Transverse colon (tissue), 4 donors: Measurements from ENCODE around the gene PRKG1. TPM values are rescaled to one million over a fixed set of nuclear protein-coding genes. Genes with fewer than 3 reads are reported as not detected.
"Not testable (repeated sequence)": the region's sequence is repeated elsewhere in the genome, so short reads cannot be mapped to it uniquely, and the experiment has no call there.

Experiments
- DNase-seq: peaks from one replicate; pipeline ENCODE4 v3.0.0-alpha.2; 2019
- H3K27ac ChIP-seq, 4 donors: fragments of 200-600 bp; sonication (generic); 2 replicates each; pipeline ENCODE4 v1.5.1; 2016 to 2018; ENCODE audit warnings: inconsistent platforms in 4 of 4
- H3K27me3 ChIP-seq: fragments of 200-600 bp; sonication (generic); 2 replicates; pipeline ENCODE4 v1.5.1; 2017; ENCODE audit warnings: inconsistent platforms
- H3K36me3 ChIP-seq, 4 donors: fragments of 200-600 bp; sonication (generic); 2 replicates each; pipeline ENCODE4 v1.5.1; 2017 to 2019; ENCODE audit warnings: inconsistent platforms in 4 of 4
- H3K4me1 ChIP-seq, 4 donors: fragments of 200-600 bp; sonication (generic); 2 replicates each; pipeline ENCODE4 v1.5.1; 2017 to 2020; ENCODE audit warnings: inconsistent platforms in 4 of 4
- H3K4me3 ChIP-seq, 4 donors: fragments of 200-600 bp; sonication (generic); 1 replicate in 1 of 4; 2 replicates in 3 of 4; pipeline versions ENCODE4 v1.5.1 to v1.6.1; 2017 to 2019; ENCODE audit warnings: inconsistent platforms in 4 of 4
- H3K9me3 ChIP-seq, 2 donors: fragments of 200-600 bp; sonication (generic); 2 replicates each; pipeline ENCODE4 v1.5.1; 2017 to 2019; ENCODE audit warnings: inconsistent platforms in 2 of 2
- EP300 ChIP-seq: sonication (generic); formaldehyde crosslinking; IDR thresholded peaks from one replicate; pipeline ENCODE4 v1.6.1; 2017; ENCODE audit warnings: antibody characterized with exemption, low read depth
- POLR2A ChIP-seq: fragments of 450-650 bp; IDR thresholded peaks from one replicate; pipeline ENCODE4 v1.6.1; 2016; ENCODE audit warnings: antibody characterized with exemption, mild to moderate bottlenecking, moderate library complexity
- POLR2AphosphoS5 ChIP-seq, 3 donors: sonication (generic); formaldehyde crosslinking; IDR thresholded peaks; one replicate each; pipeline ENCODE4 v1.6.1; 2016; ENCODE audit warnings: antibody characterized with exemption in 3 of 3
- WGBS, 2 donors: methylation state at CpG; one replicate each; pipeline ENCODE4 v1.1.5; 2018; ENCODE audit warnings: low coverage in 1 of 2; 5-methylcytosine and 5-hydroxymethylcytosine counted together
- in situ Hi-C, 4 donors: fragments of 200-750 bp; cut with MboI; loops; one replicate each; pipeline versions ENCODE4 v1.15.0 to v1.15.1; 2017; ENCODE audit warnings: low sequenced_read_pairs in 3 of 4, low pct_ligation_motif_present in 1 of 4, low pct_unique_long_range_greater_than_20kb in 1 of 4
- intact Hi-C: fragments of 100-400 bp; cut with DNase I; formaldehyde crosslinking; loops from one replicate; pipeline ENCODE4 v1.15.1; 2023; ENCODE audit warnings: low total_unique reads
- total RNA-seq, 4 donors: library from RNA; depleted of rRNA; stranded (reverse); fragments of >200 nt; gene quantifications; one replicate each; pipeline ENCODE4 v1.1.0, GENCODE V29; 2016
- TF ChIP-seq, protein P1 (sequence below), 5 experiments: fragments of 200-600 bp in 3 of 5; fragments of 450-650 bp in 2 of 5; sonication (generic) in 3 of 5; IDR thresholded peaks; 1 replicate in 2 of 5; 2 replicates in 3 of 5; pipeline ENCODE4 v1.5.1; 2016 to 2017; ENCODE audit warnings: antibody characterized with exemption in 5 of 5, inconsistent platforms in 3 of 5, mild to moderate bottlenecking in 2 of 5, moderate library complexity in 1 of 5

The PRKG1 gene
- total RNA-seq, 4 donors from 2014 or later = 17.6 to 30.6 (median 26.9) TPM

DNA sequence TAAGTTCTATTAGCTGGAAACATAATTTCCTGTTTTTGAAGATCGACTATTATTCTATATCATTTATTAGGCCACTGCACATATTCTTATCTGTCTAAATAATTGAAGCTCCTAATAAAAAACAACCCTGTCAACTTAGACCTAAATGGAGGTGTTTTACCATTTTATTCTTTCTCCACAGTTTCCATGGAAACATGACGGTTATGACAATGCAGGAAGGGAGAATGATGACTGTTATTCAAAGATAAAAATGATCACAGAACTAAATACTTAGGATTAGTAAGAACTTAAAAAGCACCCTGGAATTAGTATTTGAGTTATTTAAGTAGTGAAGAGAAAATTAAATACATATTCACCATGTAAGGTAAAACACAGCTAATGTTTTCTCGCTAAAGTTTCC is 1119.9 kb downstream of the PRKG1 start:
- H3K27ac ChIP-seq = no peak overlapping the region
- intact Hi-C loops = no loop called here
- in situ Hi-C loops = no loop called here
- no peak for DNase-seq
- H3K9me3 ChIP-seq = no peaks in the 10 kb centered on the region
- TF ChIP-seq POLR2AphosphoS5 (IDR thresholded peaks at IDR 0.05) = no peak
- no peak for TF ChIP-seq EP300
- TF ChIP-seq, protein P1, sequence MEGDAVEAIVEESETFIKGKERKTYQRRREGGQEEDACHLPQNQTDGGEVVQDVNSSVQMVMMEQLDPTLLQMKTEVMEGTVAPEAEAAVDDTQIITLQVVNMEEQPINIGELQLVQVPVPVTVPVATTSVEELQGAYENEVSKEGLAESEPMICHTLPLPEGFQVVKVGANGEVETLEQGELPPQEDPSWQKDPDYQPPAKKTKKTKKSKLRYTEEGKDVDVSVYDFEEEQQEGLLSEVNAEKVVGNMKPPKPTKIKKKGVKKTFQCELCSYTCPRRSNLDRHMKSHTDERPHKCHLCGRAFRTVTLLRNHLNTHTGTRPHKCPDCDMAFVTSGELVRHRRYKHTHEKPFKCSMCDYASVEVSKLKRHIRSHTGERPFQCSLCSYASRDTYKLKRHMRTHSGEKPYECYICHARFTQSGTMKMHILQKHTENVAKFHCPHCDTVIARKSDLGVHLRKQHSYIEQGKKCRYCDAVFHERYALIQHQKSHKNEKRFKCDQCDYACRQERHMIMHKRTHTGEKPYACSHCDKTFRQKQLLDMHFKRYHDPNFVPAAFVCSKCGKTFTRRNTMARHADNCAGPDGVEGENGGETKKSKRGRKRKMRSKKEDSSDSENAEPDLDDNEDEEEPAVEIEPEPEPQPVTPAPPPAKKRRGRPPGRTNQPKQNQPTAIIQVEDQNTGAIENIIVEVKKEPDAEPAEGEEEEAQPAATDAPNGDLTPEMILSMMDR (IDR thresholded peaks at IDR 0.05) = no peak
- no peak for TF ChIP-seq POLR2A
- WGBS, 2 donors = 88 to 93% methylated on average over 3 of the region's 3 CpGs
- H3K4me1 ChIP-seq = no peaks in the 10 kb centered on the region
- no peaks in the 10 kb centered on the region for H3K27me3 ChIP-seq
- no peak overlapping the region for H3K4me3 ChIP-seq
- H3K36me3 ChIP-seq = no peaks in the 10 kb centered on the region

- Histone ChIP-seq H3K9me3 (no peaks in the 10 kb centered on the region), H3K27ac (no peak overlapping the region), H3K4me3 (no peak overlapping the region), H3K36me3 (no peaks in the 10 kb centered on the region), H3K27me3 (no peaks in the 10 kb centered on the region), H3K4me1 (no peaks in the 10 kb centered on the region)
- no peak for DNase-seq
- intact Hi-C loops = no loop called here
- in situ Hi-C loops = no loop called here
- TF ChIP-seq EP300 (no peak), POLR2AphosphoS5 (IDR thresholded peaks at IDR 0.05) (no peak), POLR2A (no peak)
- TF ChIP-seq, protein P1 (IDR thresholded peaks at IDR 0.05) = no peak
Observed at GRCh38 chr10:52194716-52195115, 1120.4 kb downstream of the PRKG1 start.

DNA sequence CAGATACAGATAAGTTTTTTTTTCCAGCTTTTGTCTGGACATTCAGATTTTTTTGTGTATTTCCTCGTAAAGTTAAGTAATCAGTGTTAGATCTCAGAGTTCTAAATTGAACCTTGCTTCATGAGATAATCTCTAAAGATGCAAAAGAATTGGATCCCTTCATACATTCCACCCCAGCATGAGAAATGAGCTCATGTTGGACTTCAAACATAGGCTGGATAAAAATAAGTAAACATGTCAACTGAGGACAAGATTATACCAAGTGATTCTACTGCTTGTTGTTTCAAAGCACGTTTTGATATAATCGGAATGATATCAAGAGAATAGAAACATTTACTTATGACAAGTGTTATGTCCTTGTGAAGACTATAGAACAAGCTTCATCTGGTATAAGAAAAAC is 1122.8 kb downstream of the PRKG1 start:
- Histone ChIP-seq H3K4me3 (no peak overlapping the region), H3K27me3 (no peaks in the 10 kb centered on the region), H3K9me3 (no peaks in the 10 kb centered on the region), H3K36me3 (no peaks in the 10 kb centered on the region), H3K4me1 (no peaks in the 10 kb centered on the region), H3K27ac (no peak overlapping the region)
- no peak for DNase-seq
- in situ Hi-C loops = no loop called here
- intact Hi-C loops = no loop called here
- TF ChIP-seq POLR2AphosphoS5 (IDR thresholded peaks at IDR 0.05) (no peak), EP300 (no peak), POLR2A (no peak)
- TF ChIP-seq, protein P1 (IDR thresholded peaks at IDR 0.05) = no peak
- 59 to 65% methylated on average over 3 of the region's 3 CpGs for WGBS, 2 donors

DNA sequence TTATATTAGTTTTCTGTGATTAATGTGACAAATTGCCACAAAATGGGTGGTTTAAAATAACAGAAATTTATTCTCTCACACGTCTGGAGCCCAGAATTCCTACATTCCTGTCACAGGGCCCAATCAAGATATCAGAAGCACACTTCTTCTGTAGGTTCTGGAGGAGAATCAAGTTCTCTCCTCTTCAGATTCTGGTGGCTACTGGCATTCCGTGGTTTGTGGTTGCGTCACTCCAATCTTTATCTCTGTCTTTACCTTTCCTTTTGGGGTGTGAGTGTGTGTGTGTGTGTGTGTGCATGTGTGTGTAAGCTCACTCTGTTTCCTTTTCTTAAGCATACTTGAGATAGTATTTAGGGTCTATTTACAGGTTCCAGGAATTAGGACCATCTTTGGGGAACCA is 1124.3 kb downstream of the PRKG1 start:
- Histone ChIP-seq H3K9me3 (no peaks in the 10 kb centered on the region), H3K4me3 (no peak overlapping the region), H3K4me1 (no peaks in the 10 kb centered on the region), H3K27me3 (no peaks in the 10 kb centered on the region), H3K36me3 (no peaks in the 10 kb centered on the region), H3K27ac (no peak overlapping the region)
- intact Hi-C loops (no loop called here), in situ Hi-C loops (no loop called here)
- TF ChIP-seq POLR2AphosphoS5 (IDR thresholded peaks at IDR 0.05) = no peak
- TF ChIP-seq, protein P1 (IDR thresholded peaks at IDR 0.05) = no peak
- no peak for TF ChIP-seq POLR2A
- TF ChIP-seq EP300 = no peak
- DNase-seq = no peak
- 65 to 81% methylated on average over 3 of the region's 3 CpGs for WGBS, 2 donors

DNA sequence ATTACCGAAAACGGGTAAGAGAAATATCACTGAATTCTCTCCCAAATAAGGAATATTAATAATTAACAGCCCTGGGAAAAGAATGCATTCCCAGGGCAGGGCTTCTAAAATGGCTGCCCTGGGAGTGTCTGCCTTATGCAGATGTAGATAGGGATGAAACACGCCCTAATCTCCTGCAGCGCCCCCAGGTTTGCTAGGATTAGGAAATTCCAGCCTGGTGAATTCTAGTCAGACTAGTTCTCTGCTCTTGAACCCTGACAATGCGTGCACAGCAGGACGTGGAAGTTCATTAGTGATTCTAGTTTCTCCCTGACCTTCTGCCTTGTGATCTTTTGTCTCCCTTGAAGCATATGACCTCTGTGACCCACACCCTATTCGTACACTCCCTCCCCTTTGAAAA is 1130.6 kb downstream of the PRKG1 start:
- in situ Hi-C loops = loop anchor here in 3 of 4 donors (25.0 kb wide), 2 partner anchors 793 to 1193 kb away; no protein-coding TSS in a partner anchor

More for the DNA sequence above, 1130.6 kb downstream of the PRKG1 start:
- intact Hi-C loops = loop anchor here (5.0 kb wide), 1 partner anchor 1788 kb away; no protein-coding TSS in a partner anchor
- DNase-seq, H3K9me3 ChIP-seq, H3K4me3 ChIP-seq, H3K27me3 ChIP-seq, H3K36me3 ChIP-seq, H3K27ac ChIP-seq, H3K4me1 ChIP-seq: not testable (repeated sequence)
- WGBS, 2 donors = 81 to 98% methylated on average over 5 to 7 of the region's 7 CpGs
